CD14-positive monocyte (primary cell): Measurements from ENCODE around the gene RETREG2. TPM values are rescaled to one million over a fixed set of nuclear protein-coding genes. Genes with fewer than 3 reads are reported as not detected.

ENCODE experiments used
- DNase-seq, 3 donors: peaks; one replicate each; pipeline ENCODE4 v3.0.0-alpha.2; 2011 to 2022
- H2AFZ ChIP-seq: 2 replicates; pipeline ENCODE4 v1.6.0; 2012; ENCODE audit warnings: mild to moderate bottlenecking, low read depth, low read length, inconsistent platforms; ENCODE audit not compliant: insufficient read depth, poor library complexity, severe bottlenecking
- H3K27ac ChIP-seq, 2 donors: 1 replicate in 1 of 2; 2 replicates in 1 of 2; pipeline ENCODE4 v1.5.1; 2012 to 2013; ENCODE audit warnings: low read length in 2 of 2, control low read depth in 1 of 2, inconsistent platforms in 1 of 2, low read depth in 1 of 2, mild to moderate bottlenecking in 1 of 2
- H3K27me3 ChIP-seq, 2 donors: one replicate each; pipeline versions ENCODE4 v1.6.0 to v1.6.1; 2011 to 2013; ENCODE audit warnings: low read length in 2 of 2; ENCODE audit not compliant: control insufficient read depth in 2 of 2, insufficient read depth in 2 of 2
- H3K36me3 ChIP-seq, 2 donors: replicated peaks in 1 of 2; 1 replicate in 1 of 2; 2 replicates in 1 of 2; pipeline versions ENCODE4 v1.5.1 to v1.6.1; 2012 to 2013; ENCODE audit warnings: low read length in 2 of 2, control low read depth in 1 of 2, inconsistent platforms in 1 of 2, mild to moderate bottlenecking in 1 of 2; ENCODE audit not compliant: insufficient read depth in 2 of 2, control insufficient read depth in 1 of 2
- H3K4me1 ChIP-seq, 2 donors: 1 replicate in 1 of 2; 2 replicates in 1 of 2; pipeline versions ENCODE4 v1.5.1 to v1.6.1; 2012 to 2013; ENCODE audit warnings: low read length in 2 of 2, control low read depth in 1 of 2, inconsistent platforms in 1 of 2, mild to moderate bottlenecking in 1 of 2, moderate library complexity in 1 of 2; ENCODE audit not compliant: insufficient read depth in 2 of 2, control insufficient read depth in 1 of 2
- H3K4me2 ChIP-seq: replicated peaks from 2 replicates; pipeline ENCODE3; 2012; ENCODE audit warnings: low read length, moderate library complexity, mild to moderate bottlenecking; ENCODE audit not compliant: poor library complexity, severe bottlenecking; ENCODE audit errors: extremely low read depth
- H3K4me3 ChIP-seq, 3 experiments: fragments of 200-600 bp in 1 of 3; sonication (generic) in 1 of 3; replicated peaks in 1 of 3; 1 replicate in 2 of 3; 2 replicates in 1 of 3; pipeline ENCODE4 v1.5.1; 2011 to 2013; ENCODE audit warnings: low read length in 3 of 3, mild to moderate bottlenecking in 3 of 3, control low read depth in 2 of 3, low read depth in 2 of 3, inconsistent platforms in 1 of 3, moderate library complexity in 1 of 3
- H3K79me2 ChIP-seq: 2 replicates; pipeline ENCODE4 v1.6.0; 2012; ENCODE audit warnings: mild to moderate bottlenecking, control low read depth, inconsistent platforms, low read length, moderate library complexity; ENCODE audit not compliant: insufficient read depth
- H3K9ac ChIP-seq: 2 replicates; pipeline ENCODE4 v1.6.0; 2017; ENCODE audit warnings: low read length, mild to moderate bottlenecking; ENCODE audit not compliant: insufficient read depth, poor library complexity, severe bottlenecking
- H3K9me3 ChIP-seq, 2 donors: replicated peaks in 1 of 2; 1 replicate in 1 of 2; 2 replicates in 1 of 2; pipeline versions ENCODE4 v1.5.1 to v1.6.1; 2012 to 2013; ENCODE audit warnings: low read length in 2 of 2, control low read depth in 1 of 2; ENCODE audit not compliant: control insufficient read depth in 1 of 2, insufficient read depth in 1 of 2
- H4K20me1 ChIP-seq: 2 replicates; pipeline ENCODE4 v1.6.0; 2012; ENCODE audit warnings: mild to moderate bottlenecking, low read length, control low read depth, moderate library complexity; ENCODE audit not compliant: insufficient read depth
- H3K27ac Mint-ChIP-seq, 7 donors: one replicate each; pipeline ENCODE4 v1.8.0; 2020; ENCODE audit warnings: mild to moderate bottlenecking in 7 of 7, mixed read lengths in 7 of 7, moderate library complexity in 6 of 7, inconsistent platforms in 2 of 7
- H3K27me3 Mint-ChIP-seq, 3 donors: one replicate each; pipeline ENCODE4 v1.8.0; 2021 to 2022; ENCODE audit warnings: low read depth in 3 of 3, mild to moderate bottlenecking in 3 of 3, mixed read lengths in 3 of 3, moderate library complexity in 3 of 3, inconsistent platforms in 1 of 3
- H3K36me3 Mint-ChIP-seq, 2 donors: one replicate each; pipeline ENCODE4 v1.8.0; 2020; ENCODE audit warnings: mixed read lengths in 2 of 2, inconsistent platforms in 1 of 2, mild to moderate bottlenecking in 1 of 2
- H3K4me1 Mint-ChIP-seq: one replicate; pipeline ENCODE4 v1.8.0; 2020; ENCODE audit warnings: mild to moderate bottlenecking, mixed read lengths
- H3K4me3 Mint-ChIP-seq, 2 donors: one replicate each; pipeline ENCODE4 v1.8.0; 2020; ENCODE audit warnings: mild to moderate bottlenecking in 2 of 2, mixed read lengths in 2 of 2, moderate library complexity in 1 of 2
- H3K9me3 Mint-ChIP-seq, 7 donors: one replicate each; pipeline ENCODE4 v1.8.0; 2020 to 2022; ENCODE audit warnings: mixed read lengths in 7 of 7, mild to moderate bottlenecking in 6 of 7, moderate library complexity in 6 of 7, inconsistent platforms in 2 of 7
- WGBS: methylation state at CpG from one replicate; pipeline ENCODE4 v1.1.5; 2013; ENCODE audit warnings: missing lambda C conversion rate; ENCODE audit not compliant: insufficient coverage; 5-methylcytosine and 5-hydroxymethylcytosine counted together
- intact Hi-C, 2 donors: fragments of 100-400 bp; cut with micrococcal nuclease; formaldehyde crosslinking; loops; one replicate each; pipeline versions ENCODE4 v1.15.0 to v1.15.1; 2023
- polyA plus RNA-seq, 3 donors: library from polyadenylated mRNA; depleted of rRNA in 1 of 3; unstranded in 2 of 3; stranded (reverse) in 1 of 3; fragments of 300-500 nt in 2 of 3; fragments of >200 nt in 1 of 3; fragmentation: Illumina TruSeq in 2 of 3; gene quantifications; 1 replicate in 2 of 3; 2 replicates in 1 of 3; pipeline ENCODE4 v1.2.3, GENCODE V29; 2012 to 2021
- TF ChIP-seq, protein P1 (sequence below): fragments of 200-600 bp; IDR thresholded peaks from one replicate; pipeline ENCODE4 v1.8.0; 2022; ENCODE audit warnings: antibody characterized with exemption, mild to moderate bottlenecking

The RETREG2 gene
- polyA plus RNA-seq, 3 donors: 37.7 to 60.9 (median 39.4) TPM

DNA sequence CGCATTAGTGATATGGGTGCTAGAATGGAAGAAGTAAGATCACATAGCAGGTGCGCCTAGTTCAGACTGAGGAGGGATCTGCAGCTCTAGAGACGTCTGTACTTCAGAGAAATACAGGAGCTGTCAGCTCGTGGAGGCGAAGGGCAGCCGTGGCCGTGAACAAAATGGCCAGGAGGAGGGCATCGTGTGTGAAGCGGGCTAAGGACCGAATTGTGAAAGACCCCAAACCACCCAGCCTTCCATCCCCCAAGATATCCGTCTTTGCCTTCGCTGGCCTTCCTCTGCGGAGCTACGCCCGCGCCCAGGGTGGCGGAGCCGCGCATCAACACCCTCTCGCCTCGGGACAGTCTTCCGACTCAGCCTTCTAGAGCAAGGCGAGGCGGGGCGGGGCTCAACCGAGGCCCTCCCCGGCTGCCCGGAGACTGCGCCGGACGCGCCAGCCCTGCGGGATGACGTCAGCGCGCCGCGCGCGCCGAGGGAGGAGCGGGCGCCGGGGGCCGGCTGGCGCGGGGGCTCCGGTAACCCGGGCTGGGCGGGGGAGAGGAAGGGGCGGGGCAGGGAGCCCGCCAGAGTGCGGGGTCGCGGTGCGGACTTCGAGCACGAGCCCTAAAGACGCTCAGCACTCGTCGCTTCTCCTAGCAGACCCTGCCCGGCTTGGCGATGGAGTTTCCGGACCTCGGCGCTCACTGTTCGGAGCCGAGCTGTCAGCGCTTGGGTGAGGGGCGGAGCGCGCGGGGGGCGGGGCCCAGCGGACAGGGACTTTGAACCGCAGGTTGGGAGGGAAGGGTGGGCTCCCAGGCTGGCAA lies 28.5 kb downstream of the RETREG2 start, which contains the start of gene ZFAND2B:
Gene ZFAND2B, plus strand, starts transcription at position 455 of the 806 bp plus-strand sequence. Its CDS starts 206 bp downstream, at position 661.
- peaks cover 39% of the 10 kb centered on the region for H3K4me1 Mint-ChIP-seq
- Histone ChIP-seq H3K4me1 (peaks cover 19 to 21% of the 10 kb centered on the region in 2 donors), H3K36me3 (peaks cover 16 to 31% of the 10 kb centered on the region in 2 donors), H3K27me3 (no peaks in the 10 kb centered on the region), H3K9ac (peak within 1 kb of the TSS; percentile 78), H3K79me2 (no peaks in the 10 kb centered on the region), H3K4me2 (peak within 1 kb of the TSS; percentile 91), H2AFZ (peak within 1 kb of the TSS; percentile 93), H4K20me1 (peaks cover 10% of the 10 kb centered on the region), H3K4me3 (peak within 1 kb of the TSS; percentile 78 to 85 (median 83)), H3K9me3 (peaks cover 0 to 4% of the 10 kb centered on the region in 2 donors), H3K27ac (peak within 1 kb of the TSS; percentile 79 to 91)
- peaks cover 2 to 8% (median 4%) of the 10 kb centered on the region in 7 donors for H3K9me3 Mint-ChIP-seq
- WGBS: under 1% methylated on average over 62 of the region's 76 CpGs
- TF ChIP-seq, protein P1, sequence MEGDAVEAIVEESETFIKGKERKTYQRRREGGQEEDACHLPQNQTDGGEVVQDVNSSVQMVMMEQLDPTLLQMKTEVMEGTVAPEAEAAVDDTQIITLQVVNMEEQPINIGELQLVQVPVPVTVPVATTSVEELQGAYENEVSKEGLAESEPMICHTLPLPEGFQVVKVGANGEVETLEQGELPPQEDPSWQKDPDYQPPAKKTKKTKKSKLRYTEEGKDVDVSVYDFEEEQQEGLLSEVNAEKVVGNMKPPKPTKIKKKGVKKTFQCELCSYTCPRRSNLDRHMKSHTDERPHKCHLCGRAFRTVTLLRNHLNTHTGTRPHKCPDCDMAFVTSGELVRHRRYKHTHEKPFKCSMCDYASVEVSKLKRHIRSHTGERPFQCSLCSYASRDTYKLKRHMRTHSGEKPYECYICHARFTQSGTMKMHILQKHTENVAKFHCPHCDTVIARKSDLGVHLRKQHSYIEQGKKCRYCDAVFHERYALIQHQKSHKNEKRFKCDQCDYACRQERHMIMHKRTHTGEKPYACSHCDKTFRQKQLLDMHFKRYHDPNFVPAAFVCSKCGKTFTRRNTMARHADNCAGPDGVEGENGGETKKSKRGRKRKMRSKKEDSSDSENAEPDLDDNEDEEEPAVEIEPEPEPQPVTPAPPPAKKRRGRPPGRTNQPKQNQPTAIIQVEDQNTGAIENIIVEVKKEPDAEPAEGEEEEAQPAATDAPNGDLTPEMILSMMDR: no peak
- intact Hi-C loops: loop anchor here in 1 of 2 donors (2.0 kb wide), 1 partner anchor 28 kb away; the partner anchor contains the start of gene RETREG2
- H3K27me3 Mint-ChIP-seq: peaks cover 2 to 3% (median 2%) of the 10 kb centered on the region in 3 donors
- DNase-seq: peak; percentile 87 to 91 (median 88)
- H3K36me3 Mint-ChIP-seq: peaks cover 26 to 33% of the 10 kb centered on the region in 2 donors
- peak within 1 kb of the TSS; percentile 86 to 98 for H3K4me3 Mint-ChIP-seq
- peak within 1 kb of the TSS; percentile 87 to 96 (median 92) for H3K27ac Mint-ChIP-seq

DNA sequence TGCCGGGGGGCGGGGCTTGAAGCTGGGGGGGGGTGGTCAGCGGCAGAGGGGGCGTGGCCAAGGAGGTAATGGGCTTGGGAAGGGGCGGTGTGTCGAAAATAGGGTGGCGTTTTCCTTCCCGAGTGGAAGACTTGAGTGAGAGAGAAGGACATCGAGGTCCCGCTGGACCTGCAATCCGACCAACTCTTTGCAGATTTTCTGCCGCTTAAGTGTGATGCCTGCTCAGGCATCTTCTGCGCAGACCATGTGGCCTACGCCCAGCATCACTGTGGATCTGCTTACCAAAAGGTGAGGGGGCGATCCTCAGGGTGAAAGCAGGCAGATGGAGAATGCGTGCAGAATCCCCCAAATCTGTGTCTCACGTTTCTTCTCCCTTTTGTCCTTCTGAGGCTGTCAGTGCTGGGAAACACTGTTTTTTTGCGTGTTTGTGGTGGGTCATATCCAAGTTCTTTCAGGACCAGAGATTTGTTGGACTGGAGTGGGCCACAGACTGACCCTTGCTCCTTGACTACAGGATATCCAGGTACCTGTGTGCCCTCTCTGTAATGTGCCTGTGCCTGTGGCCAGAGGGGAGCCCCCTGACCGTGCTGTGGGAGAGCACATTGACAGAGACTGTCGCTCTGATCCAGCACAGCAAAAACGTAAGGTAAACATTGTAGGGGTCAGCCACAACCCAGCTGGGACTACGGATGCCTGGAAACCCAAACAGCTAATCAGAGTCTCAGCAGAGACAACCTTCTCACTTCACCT lies 29.2 kb downstream of the RETREG2 start:
- Histone ChIP-seq H3K9me3 (peaks cover 0 to 4% of the 10 kb centered on the region in 2 donors), H4K20me1 (peaks cover 10% of the 10 kb centered on the region), H3K4me2 (peak overlapping the region; percentile 91), H3K27me3 (no peaks in the 10 kb centered on the region), H3K4me3 (peak overlapping the region; percentile 78 to 85 (median 83)), H2AFZ (peak overlapping the region; percentile 93), H3K9ac (peak overlapping the region; percentile 78), H3K4me1 (peaks cover 19 to 21% of the 10 kb centered on the region in 2 donors), H3K79me2 (no peaks in the 10 kb centered on the region), H3K36me3 (peaks cover 16 to 31% of the 10 kb centered on the region in 2 donors), H3K27ac (peak overlapping the region; percentile 72 to 91)
- TF ChIP-seq, protein P1: no peak
- H3K4me3 Mint-ChIP-seq: peak overlapping the region; percentile 79 to 86
- no peak for DNase-seq
- H3K36me3 Mint-ChIP-seq: peaks cover 26 to 35% of the 10 kb centered on the region in 2 donors
- peaks cover under 1 to 2% (median 2%) of the 10 kb centered on the region in 3 donors for H3K27me3 Mint-ChIP-seq
- H3K4me1 Mint-ChIP-seq: peaks cover 39% of the 10 kb centered on the region
- 26% methylated on average over 22 of the region's 22 CpGs for WGBS
- intact Hi-C loops: loop anchor here in 1 of 2 donors (2.0 kb wide), 1 partner anchor 29 kb away; the partner anchor contains the start of gene RETREG2
- H3K9me3 Mint-ChIP-seq: peaks cover 2 to 8% (median 4%) of the 10 kb centered on the region in 7 donors
- H3K27ac Mint-ChIP-seq: peak overlapping the region in 6 of 7 donors; percentile 81 to 89 (median 86)
